Testis (tissue), 2 donors: ENCODE measurements around the gene PUS7L.

Experiments used
- POLR2A ChIP-seq: fragments of 450-650 bp; IDR thresholded peaks from one replicate; pipeline ENCODE4 v1.6.1; 2017; ENCODE audit warnings: antibody characterized with exemption, mild to moderate bottlenecking, moderate library complexity
- TF ChIP-seq, protein P1 (sequence below), 3 experiments: fragments of 450-650 bp in 2 of 3; fragments of 200-600 bp in 1 of 3; sonication (generic) in 1 of 3; IDR thresholded peaks; one replicate each; pipeline ENCODE4 v1.5.1; 2016 to 2019; ENCODE audit warnings: antibody characterized with exemption in 3 of 3, mild to moderate bottlenecking in 2 of 3, moderate library complexity in 1 of 3

DNA sequence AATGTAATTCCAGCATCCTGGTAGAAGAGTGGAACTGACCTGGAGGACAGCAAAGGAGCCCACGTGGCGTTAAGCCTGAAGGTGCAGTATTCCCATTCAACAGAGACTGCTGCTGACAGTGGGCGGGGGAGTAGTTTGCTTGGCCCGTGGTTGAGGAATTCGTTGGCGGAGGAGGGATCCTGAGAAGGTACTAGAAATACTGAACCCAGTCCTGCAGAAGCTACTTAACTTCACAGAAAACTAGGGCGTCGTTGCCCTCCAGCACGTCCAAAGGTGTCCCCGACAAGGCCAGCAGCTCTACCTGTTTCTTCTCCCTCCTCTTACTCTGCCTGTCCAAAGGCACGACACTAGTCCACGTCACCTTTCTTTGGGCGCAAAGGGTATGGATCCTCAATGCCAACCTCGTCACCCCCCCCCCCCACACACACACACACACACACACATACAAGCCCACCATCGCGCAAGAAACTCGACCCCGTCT lies 303 bp downstream of the PUS7L start:
- TF ChIP-seq POLR2A, result no peak
- TF ChIP-seq, protein P1, sequence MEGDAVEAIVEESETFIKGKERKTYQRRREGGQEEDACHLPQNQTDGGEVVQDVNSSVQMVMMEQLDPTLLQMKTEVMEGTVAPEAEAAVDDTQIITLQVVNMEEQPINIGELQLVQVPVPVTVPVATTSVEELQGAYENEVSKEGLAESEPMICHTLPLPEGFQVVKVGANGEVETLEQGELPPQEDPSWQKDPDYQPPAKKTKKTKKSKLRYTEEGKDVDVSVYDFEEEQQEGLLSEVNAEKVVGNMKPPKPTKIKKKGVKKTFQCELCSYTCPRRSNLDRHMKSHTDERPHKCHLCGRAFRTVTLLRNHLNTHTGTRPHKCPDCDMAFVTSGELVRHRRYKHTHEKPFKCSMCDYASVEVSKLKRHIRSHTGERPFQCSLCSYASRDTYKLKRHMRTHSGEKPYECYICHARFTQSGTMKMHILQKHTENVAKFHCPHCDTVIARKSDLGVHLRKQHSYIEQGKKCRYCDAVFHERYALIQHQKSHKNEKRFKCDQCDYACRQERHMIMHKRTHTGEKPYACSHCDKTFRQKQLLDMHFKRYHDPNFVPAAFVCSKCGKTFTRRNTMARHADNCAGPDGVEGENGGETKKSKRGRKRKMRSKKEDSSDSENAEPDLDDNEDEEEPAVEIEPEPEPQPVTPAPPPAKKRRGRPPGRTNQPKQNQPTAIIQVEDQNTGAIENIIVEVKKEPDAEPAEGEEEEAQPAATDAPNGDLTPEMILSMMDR (IDR thresholded peaks at IDR 0.05), result no peak
